Upper lobe of left lung (tissue), 6 donors: ENCODE results near the gene DCT. TPM values are rescaled to one million over a fixed set of nuclear protein-coding genes. Genes with fewer than 3 reads are reported as not detected.
"Not testable (repeated sequence)": the region's sequence is repeated elsewhere in the genome, so short reads cannot be mapped to it uniquely, and the experiment has no call there.

Experiments
- ATAC-seq, 2 donors: fragments of 200-7000 bp; cut with Tn5 transposase; one replicate each; pipeline ENCODE4 v1.9.1; 2022; ENCODE audit warnings: mild to moderate bottlenecking in 2 of 2, moderate library complexity in 2 of 2; ENCODE audit not compliant: low FRiP score in 2 of 2
- DNase-seq, 2 donors: peaks; one replicate each; pipeline ENCODE4 v3.0.0-alpha.2; 2019 to 2020
- H3K27ac ChIP-seq, 4 donors: fragments of 200-600 bp; sonication (generic); one replicate each; pipeline ENCODE4 v1.5.1; 2016 to 2019
- H3K27me3 ChIP-seq, 4 donors: fragments of 200-600 bp; sonication (generic); one replicate each; pipeline ENCODE4 v1.5.1; 2017 to 2019
- H3K36me3 ChIP-seq, 4 donors: fragments of 200-600 bp; sonication (generic); one replicate each; pipeline ENCODE4 v1.5.1; 2016 to 2019
- H3K4me1 ChIP-seq, 4 donors: fragments of 200-600 bp; sonication (generic); one replicate each; pipeline ENCODE4 v1.5.1; 2018 to 2019
- H3K4me3 ChIP-seq, 4 donors: fragments of 200-600 bp; sonication (generic); one replicate each; pipeline ENCODE4 v1.5.1; 2017 to 2019; ENCODE audit warnings: mild to moderate bottlenecking in 2 of 4, moderate library complexity in 1 of 4
- H3K9me3 ChIP-seq, 4 donors: fragments of 200-600 bp; sonication (generic); one replicate each; pipeline ENCODE4 v1.5.1; 2018 to 2019
- CTCF ChIP-seq, 6 experiments: fragments of 450-650 bp in 4 of 6; fragments of 200-600 bp in 2 of 6; sonication (generic) in 2 of 6; IDR thresholded peaks; one replicate each; pipeline ENCODE4 v1.5.1; 2016 to 2019; ENCODE audit warnings: antibody characterized with exemption in 6 of 6
- EP300 ChIP-seq, 4 donors: sonication (generic); formaldehyde crosslinking; IDR thresholded peaks; one replicate each; pipeline ENCODE4 v1.5.1; 2017; ENCODE audit warnings: antibody characterized with exemption in 4 of 4, control low read depth in 2 of 4
- POLR2A ChIP-seq, 4 donors: fragments of 450-650 bp; IDR thresholded peaks; one replicate each; pipeline ENCODE4 v1.5.1; 2016 to 2017; ENCODE audit warnings: antibody characterized with exemption in 4 of 4, mild to moderate bottlenecking in 2 of 4
- POLR2AphosphoS5 ChIP-seq, 2 donors: sonication (generic); formaldehyde crosslinking; IDR thresholded peaks; one replicate each; pipeline ENCODE4 v1.5.1; 2017; ENCODE audit warnings: antibody characterized with exemption in 2 of 2
- WGBS, 2 donors: methylation state at CpG; one replicate each; pipeline ENCODE4 v1.1.5; 2017 to 2018; 5-methylcytosine and 5-hydroxymethylcytosine counted together
- total RNA-seq, 6 donors: library from RNA; depleted of rRNA in 4 of 6; stranded (reverse); fragments of >200 nt in 4 of 6; gene quantifications; one replicate each; pipeline versions ENCODE4 v1.1.0 to v1.2.1, GENCODE V29; 2016 to 2021
- donor health status: DM: no; HTN: no; CAD: no; lungs with moderate emphysema.
- donor health status: DM: no; HTN: yes; CAD: no; lungs with severe emphysema.

DCT gene
- total RNA-seq, 6 donors from 2014 or later, result 0.07 to 4.2 (median 0.20) TPM; not detected in 3

- ATAC-seq (peak in 1 of 2 donors; percentile 45), DNase-seq (peak in 1 of 2 donors; percentile 30)
- Histone ChIP-seq H3K4me3 (no peak overlapping the region), H3K4me1 (peaks cover 0 to 4% (median 0%) of the 10 kb centered on the region in 4 donors), H3K36me3 (no peaks in the 10 kb centered on the region), H3K9me3 (no peaks in the 10 kb centered on the region), H3K27ac (no peak overlapping the region), H3K27me3 (no peaks in the 10 kb centered on the region)
- 61 to 64% methylated on average over 2 of the region's 2 CpGs for WGBS, 2 donors
- no peak for TF ChIP-seq EP300 (IDR thresholded peaks at IDR 0.05)
- no peak for TF ChIP-seq POLR2AphosphoS5 (IDR thresholded peaks at IDR 0.05)
- no peak for TF ChIP-seq POLR2A (IDR thresholded peaks at IDR 0.05)
- TF ChIP-seq CTCF (IDR thresholded peaks at IDR 0.05), result no peak
Observed at GRCh38 chr13:94515374-94515773, 35.9 kb upstream of the DCT start.

DNA sequence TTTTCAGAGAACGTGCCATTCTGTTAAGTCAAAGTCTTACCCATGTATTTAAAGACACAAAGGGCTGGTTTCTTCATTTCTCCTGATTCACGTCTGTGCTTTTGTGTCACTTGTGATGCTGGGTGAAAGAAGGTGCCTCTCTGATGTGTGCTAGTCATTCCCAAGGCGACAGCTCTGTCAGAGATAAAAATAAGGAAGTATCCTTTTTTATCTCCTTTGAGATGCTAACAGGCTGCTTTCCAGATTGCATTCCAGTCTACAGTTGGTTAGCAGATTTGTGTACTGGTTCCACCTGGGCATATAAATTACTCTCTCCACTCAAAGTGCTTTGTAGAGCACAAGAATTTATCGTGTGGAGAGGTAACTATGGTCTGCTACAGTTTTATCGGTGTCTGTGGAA is 33.5 kb upstream of the DCT start:
- 66 to 73% methylated on average over 5 of the region's 5 CpGs for WGBS, 2 donors
- no peak for TF ChIP-seq EP300 (IDR thresholded peaks at IDR 0.05)
- TF ChIP-seq POLR2A (IDR thresholded peaks at IDR 0.05), result no peak
- TF ChIP-seq POLR2AphosphoS5 (IDR thresholded peaks at IDR 0.05), result no peak
- TF ChIP-seq CTCF (IDR thresholded peaks at IDR 0.05), result no peak
- DNase-seq (no peak), ATAC-seq (no peak)
- no peak overlapping the region for H3K4me3 ChIP-seq
- no peaks in the 10 kb centered on the region for H3K9me3 ChIP-seq
- H3K27ac ChIP-seq, result no peak overlapping the region
- peaks cover 0 to 4% (median 0%) of the 10 kb centered on the region in 4 donors for H3K4me1 ChIP-seq
- no peaks in the 10 kb centered on the region for H3K36me3 ChIP-seq
- no peaks in the 10 kb centered on the region for H3K27me3 ChIP-seq

- no peaks in the 10 kb centered on the region for H3K27me3 ChIP-seq
- no peak overlapping the region for H3K27ac ChIP-seq
- ATAC-seq (no peak), DNase-seq (no peak)
- TF ChIP-seq POLR2AphosphoS5 (IDR thresholded peaks at IDR 0.05) (no peak), CTCF (IDR thresholded peaks at IDR 0.05) (no peak), POLR2A (IDR thresholded peaks at IDR 0.05) (no peak), EP300 (IDR thresholded peaks at IDR 0.05) (no peak)
- H3K36me3 ChIP-seq, result no peaks in the 10 kb centered on the region
- WGBS, 2 donors, result 52 to 90% methylated on average over 1 of the region's 1 CpG
- no peaks in the 10 kb centered on the region for H3K9me3 ChIP-seq
- H3K4me3 ChIP-seq, result no peak overlapping the region
- no peaks in the 10 kb centered on the region for H3K4me1 ChIP-seq
Observed at GRCh38 chr13:94505730-94506129, 26.2 kb upstream of the DCT start.

- no peaks in the 10 kb centered on the region for H3K36me3 ChIP-seq
- ATAC-seq, result no peak
- no peak overlapping the region for H3K4me3 ChIP-seq
- no peaks in the 10 kb centered on the region for H3K27me3 ChIP-seq
- no peak overlapping the region for H3K27ac ChIP-seq
- no peak for DNase-seq
- no peaks in the 10 kb centered on the region for H3K4me1 ChIP-seq
- no peaks in the 10 kb centered on the region for H3K9me3 ChIP-seq
- TF ChIP-seq EP300 (IDR thresholded peaks at IDR 0.05), result no peak
- no peak for TF ChIP-seq POLR2A (IDR thresholded peaks at IDR 0.05)
- no peak for TF ChIP-seq POLR2AphosphoS5 (IDR thresholded peaks at IDR 0.05)
- no peak for TF ChIP-seq CTCF (IDR thresholded peaks at IDR 0.05)
Observed at GRCh38 chr13:94503851-94504250, 24.4 kb upstream of the DCT start.

DNA sequence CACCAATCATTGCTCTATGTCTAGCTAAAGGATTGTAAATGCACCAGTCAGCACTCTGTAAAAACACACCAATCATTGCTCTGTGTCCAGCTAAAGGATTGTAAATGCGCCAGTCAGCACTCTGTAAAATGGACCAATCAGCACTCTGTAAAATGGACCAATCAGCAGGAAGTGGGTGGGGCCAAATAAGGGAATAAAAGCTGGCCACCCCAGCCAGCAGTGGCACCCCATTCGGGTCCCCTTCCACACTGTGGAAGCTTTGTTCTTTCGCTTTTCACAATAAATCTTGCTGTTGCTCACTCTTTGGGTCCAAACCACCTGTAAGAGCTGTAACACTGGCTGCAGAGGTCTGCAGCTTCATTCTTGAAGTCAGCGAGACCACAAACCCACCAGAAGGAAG is 19.3 kb upstream of the DCT start:
- not testable (repeated sequence) for H3K27me3 ChIP-seq, H3K4me1 ChIP-seq, H3K9me3 ChIP-seq, DNase-seq, H3K36me3 ChIP-seq, ATAC-seq, H3K4me3 ChIP-seq, H3K27ac ChIP-seq
- WGBS, 2 donors, result 86 to 87% methylated on average over 3 to 4 of the region's 4 CpGs
